ENCODE measurements around the gene TRIM2. TPM values are rescaled to one million over a fixed set of nuclear protein-coding genes. Genes with fewer than 3 reads are reported as not detected.

TRIM2 gene
- polyA plus RNA-seq, 1 donor (not counting 4 experiments of a cell fraction or from before 2014, with no cell fraction given), result 10.6 TPM

DNA sequence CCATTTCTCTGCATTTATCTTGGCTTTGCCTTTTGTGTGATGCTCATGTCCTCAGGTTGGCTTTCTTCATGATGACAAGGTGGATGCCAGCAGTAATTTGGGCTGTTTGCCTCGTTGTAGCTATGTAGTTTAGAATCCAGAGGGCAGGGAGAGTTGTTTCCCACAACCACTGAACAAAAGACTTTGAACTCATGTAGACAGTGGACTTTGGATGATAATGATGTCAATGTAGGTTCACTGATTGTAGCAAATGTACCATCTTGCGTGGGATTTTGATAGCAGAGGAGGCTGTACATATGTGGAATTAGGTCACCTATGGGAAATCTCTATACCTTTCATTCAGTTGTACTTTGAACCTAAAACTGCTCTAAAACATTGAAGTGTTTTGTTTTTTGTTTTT is 181.5 kb downstream of the TRIM2 start:
- Histone ChIP-seq H3K9ac (ENCODE audit: control insufficient read depth, extremely low read depth, insufficient read depth, low read length) (no peak overlapping the region), H3K4me2 (ENCODE audit: control insufficient read depth, extremely low read depth, insufficient read depth, low read depth, low read length) (no peak overlapping the region), H3K27ac (ENCODE audit: control insufficient read depth, insufficient read depth, low read length) (no peak overlapping the region), H3K9me3 (ENCODE audit: control insufficient read depth, low read depth, low read length) (no peaks in the 10 kb centered on the region), H2AFZ (ENCODE audit: control insufficient read depth, low read length) (no peak overlapping the region), H3K4me3 (ENCODE audit: control insufficient read depth in 2 of 3, extremely low read depth in 1 of 3, insufficient read depth in 2 of 3, low read depth in 1 of 3, low read length in 3 of 3) (no peak overlapping the region), H3K9me1 (ENCODE audit: control insufficient read depth, extremely low read depth, insufficient read depth, low read length) (no peaks in the 10 kb centered on the region), H4K20me1 (ENCODE audit: control insufficient read depth, extremely low read depth, insufficient read depth, low read length) (no peaks in the 10 kb centered on the region), H3K27me3 (ENCODE audit: control insufficient read depth, extremely low read depth, insufficient read depth, low read length) (no peaks in the 10 kb centered on the region), H3K79me2 (ENCODE audit: control insufficient read depth, insufficient read depth, low read length) (no peaks in the 10 kb centered on the region), H3K4me1 (ENCODE audit: control insufficient read depth, extremely low read depth, insufficient read depth, low read length) (no peaks in the 10 kb centered on the region), H3K36me3 (ENCODE audit: control insufficient read depth in 2 of 2, extremely low read depth in 1 of 2, insufficient read depth in 2 of 2, low read length in 2 of 2) (no peaks in the 10 kb centered on the region)
- dilution Hi-C loops (cut with MboI; ENCODE audit: extremely low pct_ligation_motif_present, low sequenced_read_pairs), result no loop called here
- no peak for DNase-seq (ENCODE audit: low read depth, low spot score)
- TF ChIP-seq, protein P1, sequence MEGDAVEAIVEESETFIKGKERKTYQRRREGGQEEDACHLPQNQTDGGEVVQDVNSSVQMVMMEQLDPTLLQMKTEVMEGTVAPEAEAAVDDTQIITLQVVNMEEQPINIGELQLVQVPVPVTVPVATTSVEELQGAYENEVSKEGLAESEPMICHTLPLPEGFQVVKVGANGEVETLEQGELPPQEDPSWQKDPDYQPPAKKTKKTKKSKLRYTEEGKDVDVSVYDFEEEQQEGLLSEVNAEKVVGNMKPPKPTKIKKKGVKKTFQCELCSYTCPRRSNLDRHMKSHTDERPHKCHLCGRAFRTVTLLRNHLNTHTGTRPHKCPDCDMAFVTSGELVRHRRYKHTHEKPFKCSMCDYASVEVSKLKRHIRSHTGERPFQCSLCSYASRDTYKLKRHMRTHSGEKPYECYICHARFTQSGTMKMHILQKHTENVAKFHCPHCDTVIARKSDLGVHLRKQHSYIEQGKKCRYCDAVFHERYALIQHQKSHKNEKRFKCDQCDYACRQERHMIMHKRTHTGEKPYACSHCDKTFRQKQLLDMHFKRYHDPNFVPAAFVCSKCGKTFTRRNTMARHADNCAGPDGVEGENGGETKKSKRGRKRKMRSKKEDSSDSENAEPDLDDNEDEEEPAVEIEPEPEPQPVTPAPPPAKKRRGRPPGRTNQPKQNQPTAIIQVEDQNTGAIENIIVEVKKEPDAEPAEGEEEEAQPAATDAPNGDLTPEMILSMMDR (optimal IDR thresholded peaks at IDR 0.05 in 1 of 3, IDR thresholded peaks at IDR 0.05 in 1 of 3, conservative IDR thresholded peaks at IDR 0.05 in 1 of 3; ENCODE audit: extremely low read depth in 1 of 3, insufficient read depth in 2 of 3, low read length in 3 of 3), result no peak
- no peak for TF ChIP-seq EZH2 (IDR thresholded peaks at IDR 0.05; ENCODE audit: low read length)
- no peak for FAIRE-seq

DNA sequence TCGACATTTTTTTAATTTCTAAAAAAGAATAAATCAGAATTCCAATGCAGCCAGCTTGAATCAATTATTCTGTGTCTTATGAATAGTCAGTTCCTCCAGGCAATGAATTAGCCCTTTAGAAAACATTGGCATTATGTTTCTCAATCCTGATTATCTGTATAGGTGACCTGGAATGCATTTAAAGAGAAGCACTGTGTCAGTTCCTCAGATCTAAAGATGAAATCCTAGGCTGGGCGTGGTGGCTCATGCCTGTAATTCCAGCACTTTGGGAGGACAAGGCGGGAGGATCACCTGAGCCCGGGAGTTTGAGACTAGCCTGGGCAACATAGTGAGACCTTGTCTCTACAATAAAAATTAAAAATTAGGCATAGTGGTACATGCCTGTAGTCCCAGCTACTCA is 183.7 kb downstream of the TRIM2 start:
- no peak for FAIRE-seq
- Histone ChIP-seq H3K27ac (ENCODE audit: control insufficient read depth, insufficient read depth, low read length) (no peak overlapping the region), H4K20me1 (ENCODE audit: control insufficient read depth, extremely low read depth, insufficient read depth, low read length) (no peaks in the 10 kb centered on the region), H2AFZ (ENCODE audit: control insufficient read depth, low read length) (no peak overlapping the region), H3K9me1 (ENCODE audit: control insufficient read depth, extremely low read depth, insufficient read depth, low read length) (no peaks in the 10 kb centered on the region), H3K4me2 (ENCODE audit: control insufficient read depth, extremely low read depth, insufficient read depth, low read depth, low read length) (no peak overlapping the region), H3K4me1 (ENCODE audit: control insufficient read depth, extremely low read depth, insufficient read depth, low read length) (no peaks in the 10 kb centered on the region), H3K9me3 (ENCODE audit: control insufficient read depth, low read depth, low read length) (no peaks in the 10 kb centered on the region), H3K36me3 (ENCODE audit: control insufficient read depth in 2 of 2, extremely low read depth in 1 of 2, insufficient read depth in 2 of 2, low read length in 2 of 2) (no peaks in the 10 kb centered on the region), H3K4me3 (ENCODE audit: control insufficient read depth in 2 of 3, extremely low read depth in 1 of 3, insufficient read depth in 2 of 3, low read depth in 1 of 3, low read length in 3 of 3) (no peak overlapping the region), H3K27me3 (ENCODE audit: control insufficient read depth, extremely low read depth, insufficient read depth, low read length) (no peaks in the 10 kb centered on the region), H3K79me2 (ENCODE audit: control insufficient read depth, insufficient read depth, low read length) (no peaks in the 10 kb centered on the region), H3K9ac (ENCODE audit: control insufficient read depth, extremely low read depth, insufficient read depth, low read length) (no peak overlapping the region)
- DNase-seq (ENCODE audit: low read depth, low spot score), result no peak
- dilution Hi-C loops (cut with MboI; ENCODE audit: extremely low pct_ligation_motif_present, low sequenced_read_pairs), result no loop called here
- no peak for TF ChIP-seq EZH2 (IDR thresholded peaks at IDR 0.05; ENCODE audit: low read length)
- TF ChIP-seq, protein P1 (optimal IDR thresholded peaks at IDR 0.05 in 1 of 3, IDR thresholded peaks at IDR 0.05 in 1 of 3, conservative IDR thresholded peaks at IDR 0.05 in 1 of 3; ENCODE audit: extremely low read depth in 1 of 3, insufficient read depth in 2 of 3, low read length in 3 of 3), result no peak

Small RNAs within 50 kb of the gene (small RNA-seq; reads per million reads assigned to genes)
- gene RF00019 (ENCODE audit: insufficient read length in 3 of 3, low read depth in 3 of 3, low replicate concordance in 1 of 3), result 0 reads per million in 3 experiments
- 0 reads per million in 3 experiments for gene RN7SL419P (ENCODE audit: insufficient read length in 3 of 3, low read depth in 3 of 3, low replicate concordance in 1 of 3)
- gene RNU6-1196P (ENCODE audit: insufficient read length in 3 of 3, low read depth in 3 of 3, low replicate concordance in 1 of 3), result 0 reads per million in 3 experiments

Other genes with a start within 250 kb of the TRIM2 start
- 0.49 to 4.9 TPM (median 1.7 TPM) in 3 replicates for gene MND1, start 140.2 kb downstream of the TRIM2 start, polyA plus RNA-seq